ENCODE data around the gene SHD.

SHD gene

DNA sequence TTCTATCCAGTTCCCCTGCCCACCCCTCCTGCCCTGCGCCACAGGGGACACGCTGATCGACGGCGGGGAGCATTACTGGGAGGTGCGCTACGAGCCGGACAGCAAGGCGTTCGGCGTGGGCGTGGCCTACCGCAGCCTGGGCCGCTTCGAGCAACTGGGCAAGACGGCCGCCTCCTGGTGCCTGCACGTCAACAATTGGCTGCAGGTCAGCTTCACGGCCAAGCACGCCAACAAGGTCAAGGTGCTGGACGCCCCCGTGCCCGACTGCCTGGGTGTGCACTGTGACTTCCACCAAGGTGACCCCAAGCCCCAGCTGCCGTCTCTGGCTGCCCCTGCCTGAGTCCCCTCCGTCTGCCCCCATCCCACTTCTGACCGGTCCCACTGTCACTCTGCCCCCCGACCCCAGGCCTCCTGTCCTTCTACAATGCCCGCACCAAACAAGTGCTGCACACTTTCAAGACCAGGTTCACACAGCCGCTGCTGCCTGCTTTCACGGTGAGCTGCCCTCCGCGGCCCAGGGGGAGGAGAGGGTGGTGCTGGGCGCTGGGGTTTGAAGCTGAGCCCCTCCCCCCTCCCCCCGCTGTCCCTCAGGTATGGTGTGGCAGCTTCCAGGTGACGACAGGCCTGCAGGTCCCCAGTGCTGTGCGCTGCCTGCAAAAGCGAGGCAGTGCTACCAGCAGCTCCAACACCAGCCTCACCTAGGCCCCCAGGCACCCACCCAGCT lies 44.0 kb downstream of the SHD start:
- H3K9me3 ChIP-seq (ENCODE audit: control insufficient read depth, low read length): no peaks in the 10 kb centered on the region
- peak overlapping the region; percentile 34 for H3K4me3 ChIP-seq (ENCODE audit: low read depth, low read length)
- no peaks in the 10 kb centered on the region for H3K27me3 ChIP-seq (ENCODE audit: control insufficient read depth, insufficient read depth, low read length)
- TF ChIP-seq, protein P1, sequence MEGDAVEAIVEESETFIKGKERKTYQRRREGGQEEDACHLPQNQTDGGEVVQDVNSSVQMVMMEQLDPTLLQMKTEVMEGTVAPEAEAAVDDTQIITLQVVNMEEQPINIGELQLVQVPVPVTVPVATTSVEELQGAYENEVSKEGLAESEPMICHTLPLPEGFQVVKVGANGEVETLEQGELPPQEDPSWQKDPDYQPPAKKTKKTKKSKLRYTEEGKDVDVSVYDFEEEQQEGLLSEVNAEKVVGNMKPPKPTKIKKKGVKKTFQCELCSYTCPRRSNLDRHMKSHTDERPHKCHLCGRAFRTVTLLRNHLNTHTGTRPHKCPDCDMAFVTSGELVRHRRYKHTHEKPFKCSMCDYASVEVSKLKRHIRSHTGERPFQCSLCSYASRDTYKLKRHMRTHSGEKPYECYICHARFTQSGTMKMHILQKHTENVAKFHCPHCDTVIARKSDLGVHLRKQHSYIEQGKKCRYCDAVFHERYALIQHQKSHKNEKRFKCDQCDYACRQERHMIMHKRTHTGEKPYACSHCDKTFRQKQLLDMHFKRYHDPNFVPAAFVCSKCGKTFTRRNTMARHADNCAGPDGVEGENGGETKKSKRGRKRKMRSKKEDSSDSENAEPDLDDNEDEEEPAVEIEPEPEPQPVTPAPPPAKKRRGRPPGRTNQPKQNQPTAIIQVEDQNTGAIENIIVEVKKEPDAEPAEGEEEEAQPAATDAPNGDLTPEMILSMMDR (IDR thresholded peaks at IDR 0.05): no peak
- no peak overlapping the region for H3K27ac ChIP-seq
- peak overlapping the region; percentile 68 for H3K4me2 ChIP-seq (ENCODE audit: low read length)
- no peaks in the 10 kb centered on the region for H3K36me3 ChIP-seq (ENCODE audit: control insufficient read depth, insufficient read depth, low read length)
- no peak overlapping the region for H3K9ac ChIP-seq
- H3K4me1 ChIP-seq: no peaks in the 10 kb centered on the region
- peak overlapping the region; percentile 61 for H2AFZ ChIP-seq
- H3K79me2 ChIP-seq: no peaks in the 10 kb centered on the region

DNA sequence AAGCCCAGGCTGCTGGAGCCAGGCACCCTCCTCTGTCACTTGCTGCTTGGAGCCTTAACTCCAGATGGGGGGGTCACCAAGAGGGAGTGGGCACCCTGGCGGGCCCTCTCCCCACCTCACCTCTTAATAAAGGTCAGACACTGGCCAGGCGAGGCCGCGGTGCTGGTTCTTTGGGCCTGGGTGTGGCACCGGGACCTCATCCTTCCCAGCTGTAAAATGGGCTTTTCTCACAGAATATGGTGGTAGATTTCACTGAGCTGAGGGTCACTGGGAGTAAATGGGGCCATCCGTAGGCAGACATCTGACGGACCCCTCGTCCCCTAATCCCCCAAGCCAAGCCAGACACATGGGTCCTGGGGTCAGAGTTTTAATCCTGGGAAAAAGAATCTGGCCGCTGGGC lies 44.6 kb downstream of the SHD start:
- Histone ChIP-seq H3K4me1 (no peaks in the 10 kb centered on the region), H3K9me3 (ENCODE audit: control insufficient read depth, low read length) (no peaks in the 10 kb centered on the region), H3K4me2 (ENCODE audit: low read length) (peak overlapping the region; percentile 68), H2AFZ (peak overlapping the region; percentile 61), H3K27me3 (ENCODE audit: control insufficient read depth, insufficient read depth, low read length) (no peaks in the 10 kb centered on the region), H3K79me2 (no peaks in the 10 kb centered on the region), H3K36me3 (ENCODE audit: control insufficient read depth, insufficient read depth, low read length) (no peaks in the 10 kb centered on the region), H3K9ac (no peak overlapping the region), H3K4me3 (ENCODE audit: low read depth, low read length) (no peak overlapping the region), H3K27ac (no peak overlapping the region)
- TF ChIP-seq, protein P1 (IDR thresholded peaks at IDR 0.05): no peak

DNA sequence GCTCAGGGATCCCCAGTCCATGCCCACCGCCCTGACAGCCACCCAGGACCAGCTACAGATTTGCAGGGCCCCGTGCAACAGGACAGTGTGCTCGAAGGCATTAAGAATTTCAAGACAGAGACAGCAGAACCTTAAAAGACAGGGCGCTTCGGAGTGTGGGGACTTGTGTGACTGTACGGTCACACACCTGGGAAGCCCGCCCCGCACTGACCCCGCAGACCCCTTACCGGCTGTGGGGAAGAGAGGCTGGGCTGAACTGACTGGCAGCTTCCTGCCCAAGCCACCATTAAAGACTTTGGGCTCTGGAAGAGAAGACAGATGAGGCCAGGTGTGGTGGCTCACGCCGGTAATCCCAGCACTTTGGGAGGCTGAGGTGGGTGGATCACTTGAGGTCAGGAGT lies 45.2 kb downstream of the SHD start:
- Histone ChIP-seq H3K9me3 (ENCODE audit: control insufficient read depth, low read length) (no peaks in the 10 kb centered on the region), H3K36me3 (ENCODE audit: control insufficient read depth, insufficient read depth, low read length) (no peaks in the 10 kb centered on the region), H3K27ac (no peak overlapping the region), H3K4me1 (no peaks in the 10 kb centered on the region), H3K4me2 (ENCODE audit: low read length) (no peak overlapping the region), H3K27me3 (ENCODE audit: control insufficient read depth, insufficient read depth, low read length) (no peaks in the 10 kb centered on the region), H3K79me2 (no peaks in the 10 kb centered on the region), H3K9ac (no peak overlapping the region), H2AFZ (no peak overlapping the region), H3K4me3 (ENCODE audit: low read depth, low read length) (no peak overlapping the region)
- TF ChIP-seq, protein P1 (IDR thresholded peaks at IDR 0.05): no peak

DNA sequence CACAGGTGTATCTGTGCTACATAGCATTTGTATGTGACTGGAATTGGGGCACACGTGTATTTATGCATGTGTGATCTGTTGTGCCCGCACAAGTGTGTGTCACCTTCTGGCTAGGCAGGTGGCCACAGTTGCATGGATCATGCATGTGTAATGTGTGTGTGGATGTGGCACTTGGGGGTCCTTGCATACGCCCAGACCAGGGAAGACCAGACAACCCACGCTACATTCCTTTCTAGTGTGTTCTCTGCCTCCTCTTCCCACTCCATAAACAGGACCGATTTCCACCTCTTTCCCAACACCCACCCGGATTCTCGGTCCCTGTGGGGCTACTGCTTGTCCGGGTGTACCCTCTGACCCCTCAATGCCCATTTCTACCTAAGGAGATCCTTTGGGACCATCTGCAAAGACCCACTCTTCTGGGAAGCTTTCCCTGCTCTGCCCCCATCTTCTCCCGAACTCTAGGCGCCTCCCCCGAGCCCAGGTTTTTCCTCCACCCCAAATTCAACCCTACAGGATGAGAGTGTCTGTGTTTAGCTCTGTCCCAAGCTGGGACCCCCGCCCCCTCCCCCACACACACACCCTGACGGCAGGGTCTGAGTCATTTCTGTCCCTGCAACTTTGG lies 47.3 kb downstream of the SHD start:
- H3K79me2 ChIP-seq: no peaks in the 10 kb centered on the region
- H3K27me3 ChIP-seq (ENCODE audit: control insufficient read depth, insufficient read depth, low read length): no peaks in the 10 kb centered on the region
- no peaks in the 10 kb centered on the region for H3K9me3 ChIP-seq (ENCODE audit: control insufficient read depth, low read length)
- no peaks in the 10 kb centered on the region for H3K4me1 ChIP-seq
- H3K4me2 ChIP-seq (ENCODE audit: low read length): no peak overlapping the region
- no peak overlapping the region for H3K27ac ChIP-seq
- H3K4me3 ChIP-seq (ENCODE audit: low read depth, low read length): no peak overlapping the region
- no peak overlapping the region for H3K9ac ChIP-seq
- H2AFZ ChIP-seq: no peak overlapping the region
- TF ChIP-seq, protein P1 (IDR thresholded peaks at IDR 0.05): no peak
- no peaks in the 10 kb centered on the region for H3K36me3 ChIP-seq (ENCODE audit: control insufficient read depth, insufficient read depth, low read length)
